Measurements from ENCODE around the gene UBE2O.

UBE2O gene

GRCh38 chr17:76468634-76469010 is 15.7 kb upstream of the UBE2O start:
- in situ Hi-C loops (cut with MboI; ENCODE audit: low sequenced_read_pairs): loop anchor here (5.0 kb wide), 1 partner anchor 39 kb away; no protein-coding TSS in a partner anchor

GRCh38 chr17:76467809-76468633 is 15.1 kb upstream of the UBE2O start:
- in situ Hi-C loops (cut with MboI; ENCODE audit: low sequenced_read_pairs): loop anchor here (5.0 kb wide), 1 partner anchor 39 kb away; no protein-coding TSS in a partner anchor

- in situ Hi-C loops (cut with MboI; ENCODE audit: low sequenced_read_pairs): loop anchor here (5.0 kb wide), 1 partner anchor 40 kb away; no protein-coding TSS in a partner anchor
Measured at GRCh38 chr17:76467366-76467765, 14.4 kb upstream of the UBE2O start, which contains the start of gene AANAT. Gene AANAT (plus strand): TSS chr17:76467603. CDS start chr17:76468747, 1,144 bp downstream.

GRCh38 chr17:76466775-76467130 is 13.8 kb upstream of the UBE2O start:
- in situ Hi-C loops (cut with MboI; ENCODE audit: low sequenced_read_pairs): loop anchor here (5.0 kb wide), 1 partner anchor 41 kb away; no protein-coding TSS in a partner anchor

- in situ Hi-C loops (cut with MboI; ENCODE audit: low sequenced_read_pairs): no loop called here
Measured at GRCh38 chr17:76462556-76463290, 9.8 kb upstream of the UBE2O start.

- in situ Hi-C loops (cut with MboI; ENCODE audit: low sequenced_read_pairs): no loop called here
Measured at GRCh38 chr17:76461765-76462555, 9.0 kb upstream of the UBE2O start.

- in situ Hi-C loops (cut with MboI; ENCODE audit: low sequenced_read_pairs): no loop called here
Measured at GRCh38 chr17:76459674-76460073, 6.7 kb upstream of the UBE2O start.

- in situ Hi-C loops (cut with MboI; ENCODE audit: low sequenced_read_pairs): no loop called here
Measured at GRCh38 chr17:76458580-76459490, 5.9 kb upstream of the UBE2O start.

- in situ Hi-C loops (cut with MboI; ENCODE audit: low sequenced_read_pairs): no loop called here
Measured at GRCh38 chr17:76453431-76453743, 435 bp upstream of the UBE2O start.

- in situ Hi-C loops (cut with MboI; ENCODE audit: low sequenced_read_pairs): no loop called here
Measured at GRCh38 chr17:76452127-76452659, 759 bp downstream of the UBE2O start.

GRCh38 chr17:76451506-76451905 is 1.4 kb downstream of the UBE2O start:
- in situ Hi-C loops (cut with MboI; ENCODE audit: low sequenced_read_pairs): no loop called here

GRCh38 chr17:76449126-76449525 is 3.8 kb downstream of the UBE2O start:
- in situ Hi-C loops (cut with MboI; ENCODE audit: low sequenced_read_pairs): no loop called here

GRCh38 chr17:76447931-76448652 is 4.9 kb downstream of the UBE2O start:
- in situ Hi-C loops (cut with MboI; ENCODE audit: low sequenced_read_pairs): no loop called here

GRCh38 chr17:76446449-76447231 is 6.3 kb downstream of the UBE2O start:
- in situ Hi-C loops (cut with MboI; ENCODE audit: low sequenced_read_pairs): no loop called here

- in situ Hi-C loops (cut with MboI; ENCODE audit: low sequenced_read_pairs): no loop called here
Measured at GRCh38 chr17:76445697-76446448, 7.1 kb downstream of the UBE2O start.

- in situ Hi-C loops (cut with MboI; ENCODE audit: low sequenced_read_pairs): no loop called here
Measured at GRCh38 chr17:76444518-76445311, 8.2 kb downstream of the UBE2O start.
